Testis (tissue), 3 donors: ENCODE measurements around the gene MOBP. TPM values are rescaled to one million over a fixed set of nuclear protein-coding genes. Genes with fewer than 3 reads are reported as not detected.

Experiments used
- DNase-seq: peaks from one replicate; pipeline ENCODE4 v3.0.0-alpha.2; 2019
- H3K27ac ChIP-seq, 2 donors: fragments of 200-600 bp; sonication (generic); one replicate each; pipeline ENCODE4 v1.5.1; 2019
- H3K27me3 ChIP-seq: fragments of 200-600 bp; sonication (generic); one replicate; pipeline ENCODE4 v1.5.1; 2019
- H3K36me3 ChIP-seq: fragments of 200-600 bp; sonication (generic); one replicate; pipeline ENCODE4 v1.5.1; 2017; ENCODE audit warnings: low read depth; ENCODE audit errors: missing control alignments
- H3K4me1 ChIP-seq: fragments of 200-600 bp; sonication (generic); one replicate; pipeline ENCODE4 v1.5.1; 2019
- H3K4me3 ChIP-seq, 2 donors: fragments of 200-600 bp; sonication (generic); one replicate each; pipeline ENCODE4 v1.5.1; 2017 to 2019
- H3K9me3 ChIP-seq: fragments of 200-600 bp; sonication (generic); one replicate; pipeline ENCODE4 v1.5.1; 2017
- CTCF ChIP-seq, 3 experiments: fragments of 450-650 bp in 2 of 3; fragments of 200-600 bp in 1 of 3; sonication (generic) in 1 of 3; IDR thresholded peaks; one replicate each; pipeline ENCODE4 v1.5.1; 2016 to 2019; ENCODE audit warnings: antibody characterized with exemption in 3 of 3, mild to moderate bottlenecking in 2 of 3, moderate library complexity in 1 of 3
- POLR2A ChIP-seq: fragments of 450-650 bp; IDR thresholded peaks from one replicate; pipeline ENCODE4 v1.6.1; 2017; ENCODE audit warnings: antibody characterized with exemption, mild to moderate bottlenecking, moderate library complexity
- WGBS, 2 donors: methylation state at CpG; one replicate each; pipeline ENCODE4 v1.1.5; 2018; 5-methylcytosine and 5-hydroxymethylcytosine counted together
- intact Hi-C: fragments of 100-400 bp; cut with DNase I; formaldehyde crosslinking; loops from one replicate; pipeline ENCODE4 v1.15.1; 2023; ENCODE audit warnings: low total_unique reads
- polyA plus RNA-seq: library from polyadenylated mRNA; stranded (reverse); fragments of 350-450 nt; fragmentation: Illumina TruSeq; extraction: RNeasy Lipid Tissue Mini Kit (QIAGEN cat#74804); gene quantifications from one replicate; pipeline ENCODE4 v1.2.3, GENCODE V29; 2014; ENCODE audit warnings: low read depth, low replicate concordance; ENCODE audit not compliant: insufficient read depth
- total RNA-seq, 2 donors: library from RNA; depleted of rRNA; stranded (reverse); fragments of >200 nt; gene quantifications; one replicate each; pipeline ENCODE4 v1.2.3, GENCODE V29; 2016

Gene MOBP
- total and polyA plus RNA-seq, 3 donors from 2014 or later: 5.6 to 19.5 (median 8.5) TPM

- no peaks in the 10 kb centered on the region for H3K9me3 ChIP-seq
- no peaks in the 10 kb centered on the region for H3K4me1 ChIP-seq
- H3K27ac ChIP-seq: no peak overlapping the region
- H3K36me3 ChIP-seq: no peaks in the 10 kb centered on the region
- WGBS, 2 donors: 81 to 82% methylated on average over 4 of the region's 4 CpGs
- TF ChIP-seq POLR2A (no peak), CTCF (IDR thresholded peaks at IDR 0.05) (no peak)
- no peak for DNase-seq
- no peak overlapping the region for H3K4me3 ChIP-seq
- H3K27me3 ChIP-seq: no peaks in the 10 kb centered on the region
- intact Hi-C loops: no loop called here
Observed at GRCh38 chr3:39473452-39474125, 6.1 kb downstream of the MOBP start.

- TF ChIP-seq POLR2A (no peak), CTCF (IDR thresholded peaks at IDR 0.05) (no peak)
Observed at GRCh38 chr3:39474126-39474515, 6.6 kb downstream of the MOBP start.

GRCh38 chr3:39476783-39477182 lies 9.3 kb downstream of the MOBP start:
- H3K4me3 ChIP-seq: no peak overlapping the region
- no peaks in the 10 kb centered on the region for H3K4me1 ChIP-seq
- no peak for DNase-seq
- H3K27me3 ChIP-seq: no peaks in the 10 kb centered on the region
- no peaks in the 10 kb centered on the region for H3K36me3 ChIP-seq
- H3K9me3 ChIP-seq: no peaks in the 10 kb centered on the region
- no peak for TF ChIP-seq CTCF (IDR thresholded peaks at IDR 0.05)
- TF ChIP-seq POLR2A: no peak
- H3K27ac ChIP-seq: no peak overlapping the region
- intact Hi-C loops: no loop called here

More at GRCh38 chr3:39474126-39474515, 6.6 kb downstream of the MOBP start:
- no peaks in the 10 kb centered on the region for H3K4me1 ChIP-seq
- H3K4me3 ChIP-seq: no peak overlapping the region
- intact Hi-C loops: no loop called here
- H3K9me3 ChIP-seq: no peaks in the 10 kb centered on the region
- no peaks in the 10 kb centered on the region for H3K27me3 ChIP-seq
- H3K27ac ChIP-seq: no peak overlapping the region
- WGBS, 2 donors: 88 to 92% methylated on average over 4 of the region's 4 CpGs
- DNase-seq: no peak
- H3K36me3 ChIP-seq: no peaks in the 10 kb centered on the region

GRCh38 chr3:39478226-39478625 lies 10.7 kb downstream of the MOBP start:
- intact Hi-C loops: no loop called here
- TF ChIP-seq POLR2A: no peak
- no peak for TF ChIP-seq CTCF (IDR thresholded peaks at IDR 0.05)
- Histone ChIP-seq H3K36me3 (no peaks in the 10 kb centered on the region), H3K9me3 (no peaks in the 10 kb centered on the region), H3K4me3 (no peak overlapping the region), H3K27me3 (no peaks in the 10 kb centered on the region), H3K27ac (no peak overlapping the region), H3K4me1 (no peaks in the 10 kb centered on the region)
- 89 to 91% methylated on average over 1 of the region's 1 CpG for WGBS, 2 donors
- DNase-seq: no peak
